Measurements from ENCODE around the gene RGS6.

RGS6 gene

DNA sequence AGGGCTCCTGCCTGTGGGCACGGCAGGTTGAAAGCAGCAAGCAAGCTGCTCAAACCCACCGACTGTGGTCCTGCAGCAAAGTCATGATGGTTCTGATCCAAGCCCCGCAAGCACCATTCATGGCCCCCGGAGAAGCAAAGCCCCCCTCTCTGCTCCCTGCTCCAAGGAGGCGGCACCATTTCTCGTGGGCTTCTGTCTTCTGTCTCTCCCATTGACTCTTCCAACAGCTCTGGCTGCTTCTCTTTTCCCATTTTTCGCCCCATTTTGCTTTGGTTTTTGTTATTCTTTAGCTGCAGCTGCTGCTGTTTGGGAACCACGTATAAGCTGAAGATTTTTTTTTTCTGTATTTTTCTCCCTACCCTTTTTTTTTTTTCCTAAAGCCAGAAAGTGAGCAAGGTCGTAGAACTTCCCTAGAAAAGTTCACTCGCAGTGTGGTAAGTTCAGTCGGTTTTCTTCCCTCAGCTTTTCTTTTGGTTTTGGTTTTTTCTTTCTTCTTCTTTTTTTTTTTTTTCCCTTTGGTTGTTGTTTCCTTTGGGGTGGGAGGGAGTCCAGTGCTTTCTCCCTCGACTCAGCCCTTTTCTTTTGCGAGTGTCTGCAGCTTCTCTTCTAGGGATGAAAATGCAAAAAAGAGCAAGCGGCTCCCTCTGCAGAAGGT, 607.6 kb downstream of the RGS6 start:
- no peak for DNase-seq

GRCh38 chr14:72540836-72541235, 608.6 kb downstream of the RGS6 start:
- DNase-seq, result no peak

- DNase-seq, result no peak
Measured at GRCh38 chr14:72541546-72541945, 609.3 kb downstream of the RGS6 start.

- DNase-seq, result no peak
Measured at GRCh38 chr14:72543341-72543740, 611.1 kb downstream of the RGS6 start.

- no peak for DNase-seq
Measured at GRCh38 chr14:72544615-72545387, 612.6 kb downstream of the RGS6 start.

GRCh38 chr14:72545411-72546311, 613.4 kb downstream of the RGS6 start:
- no peak for DNase-seq

GRCh38 chr14:72546344-72547016, 614.3 kb downstream of the RGS6 start:
- no peak for DNase-seq

- no peak for DNase-seq
Measured at GRCh38 chr14:72547999-72548398, 615.8 kb downstream of the RGS6 start.

GRCh38 chr14:72549026-72549425, 616.8 kb downstream of the RGS6 start:
- no peak for DNase-seq

GRCh38 chr14:72549854-72550253, 617.6 kb downstream of the RGS6 start:
- DNase-seq, result no peak

DNA sequence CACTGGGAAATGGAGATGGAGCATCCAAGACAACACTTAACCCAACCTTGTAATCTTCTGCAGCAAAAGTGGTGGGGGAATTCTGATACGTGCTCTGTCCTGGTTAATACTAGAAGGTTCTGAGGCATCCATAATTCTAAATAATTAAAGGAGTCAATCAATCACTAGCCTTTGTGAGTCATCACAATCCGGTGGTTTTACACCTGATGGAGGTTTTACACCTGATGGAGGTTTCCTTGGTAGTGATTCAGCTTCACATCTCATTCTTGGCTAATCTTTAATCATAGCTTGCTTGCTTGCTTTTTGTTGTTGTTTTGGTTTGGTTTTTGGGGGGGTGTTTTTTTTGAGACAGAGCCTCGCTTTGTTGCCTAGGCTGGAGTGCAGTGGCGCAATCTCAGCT, 618.3 kb downstream of the RGS6 start:
- no peak for DNase-seq

GRCh38 chr14:72552236-72552635, 620.0 kb downstream of the RGS6 start:
- DNase-seq, result no peak

DNA sequence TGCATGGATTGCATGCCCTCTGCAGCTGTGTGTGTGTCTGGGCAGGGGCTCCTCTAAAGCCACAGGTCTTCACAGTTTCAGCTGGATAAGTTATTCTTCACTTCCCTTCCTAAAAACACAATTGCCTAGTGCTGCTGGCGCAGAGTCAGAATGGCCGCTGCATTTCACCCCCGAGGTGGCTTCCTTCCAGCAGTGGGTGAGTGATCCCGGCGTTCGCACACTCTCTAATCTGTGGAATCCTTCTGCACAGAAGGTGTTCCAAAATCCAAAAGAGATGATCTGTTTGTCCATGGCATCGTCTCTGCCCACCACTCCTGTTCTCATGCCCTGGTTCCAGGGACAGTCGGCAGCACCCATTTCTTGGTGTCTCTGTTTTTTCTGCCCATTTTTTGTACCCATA, 620.9 kb downstream of the RGS6 start:
- no peak for DNase-seq

DNA sequence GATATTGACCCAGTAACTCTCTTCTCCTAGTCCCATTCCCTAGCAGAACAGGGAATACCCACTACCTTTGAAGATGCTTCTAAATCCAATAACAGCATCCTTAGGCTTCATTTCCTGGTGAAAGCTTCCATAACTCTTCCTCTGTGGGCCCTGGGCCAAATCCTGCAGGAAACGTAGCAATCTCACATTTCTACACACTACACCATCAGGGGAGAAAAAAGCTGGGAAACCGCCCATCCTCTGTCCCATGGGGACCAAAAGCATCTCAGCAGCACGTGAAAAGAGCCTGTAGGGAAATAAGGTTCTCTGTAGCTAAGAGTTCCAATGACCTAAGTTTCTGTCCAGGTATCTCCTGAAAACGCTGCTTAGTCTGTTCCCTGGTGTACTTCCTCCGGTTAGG, 621.4 kb downstream of the RGS6 start:
- no peak for DNase-seq

GRCh38 chr14:72554401-72554800, 622.2 kb downstream of the RGS6 start:
- no peak for DNase-seq

DNA sequence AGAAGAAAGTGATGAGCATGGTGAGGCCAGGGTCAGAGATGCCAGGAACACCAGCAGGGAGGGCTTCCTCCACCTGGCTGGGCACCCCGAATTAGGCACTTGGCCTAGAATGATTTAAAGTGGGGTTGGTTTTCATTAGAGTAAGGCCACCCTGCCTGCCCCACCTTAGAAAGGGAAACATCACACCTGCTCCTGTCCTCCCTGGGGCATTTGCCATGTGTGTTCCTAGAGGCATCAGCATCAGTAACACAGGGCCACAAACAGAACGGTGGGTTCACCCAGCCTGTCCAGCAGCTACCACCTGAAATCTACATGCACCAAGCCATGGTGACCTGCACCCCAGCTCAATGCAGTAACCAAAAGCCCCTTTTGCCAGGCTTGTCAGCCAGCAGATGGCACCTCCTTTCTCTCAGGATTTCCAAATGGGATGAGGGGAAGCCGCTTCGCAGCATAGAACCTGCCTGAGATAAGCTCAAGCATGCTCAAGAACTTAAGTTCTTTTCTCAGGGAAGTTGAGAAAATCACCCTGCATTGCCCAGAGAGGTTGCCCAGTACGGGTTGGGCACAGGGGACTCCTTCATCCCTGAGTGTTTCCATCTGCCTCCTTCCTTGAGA, 622.9 kb downstream of the RGS6 start:
- no peak for DNase-seq

- no peak for DNase-seq
Measured at GRCh38 chr14:72555609-72556000, 623.4 kb downstream of the RGS6 start.

DNA sequence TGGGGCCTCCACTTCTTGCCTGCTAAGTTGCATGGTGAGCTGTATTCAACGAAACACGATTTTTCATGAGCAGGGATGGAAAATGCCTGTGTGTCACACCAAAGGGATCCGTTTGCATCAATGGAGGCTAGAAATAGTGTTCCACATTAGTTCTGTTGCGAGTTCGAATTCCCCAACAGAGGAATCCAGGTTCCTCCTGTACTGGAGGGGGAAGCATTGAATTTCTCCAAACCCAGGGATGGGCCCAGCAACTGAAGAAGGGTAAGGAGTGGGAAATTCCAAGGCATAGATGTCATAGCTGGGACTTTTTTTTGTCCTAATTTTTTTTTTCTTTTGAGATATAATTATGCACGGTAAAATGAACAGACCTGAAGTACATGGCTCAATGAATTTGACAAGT, 625.4 kb downstream of the RGS6 start:
- no peak for DNase-seq

DNA sequence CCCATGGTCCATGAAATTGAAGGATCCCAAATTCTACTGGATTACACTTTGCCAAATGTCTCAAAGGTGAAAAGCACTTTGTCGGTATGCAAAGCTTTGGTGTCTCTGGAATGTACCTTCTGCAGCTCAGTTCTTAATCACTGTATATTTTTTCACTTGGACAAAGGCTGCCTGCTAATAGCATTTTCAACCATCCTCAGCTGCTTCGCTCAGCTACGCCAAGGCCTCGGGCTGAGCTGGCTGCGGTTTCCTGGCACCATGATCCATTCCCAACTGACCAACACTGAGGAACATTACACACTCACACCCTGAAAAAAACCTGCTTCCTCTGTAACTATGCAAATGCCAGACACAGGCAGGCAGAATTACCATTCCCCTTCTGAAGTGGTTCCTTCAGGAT, 626.5 kb downstream of the RGS6 start:
- no peak for DNase-seq

DNA sequence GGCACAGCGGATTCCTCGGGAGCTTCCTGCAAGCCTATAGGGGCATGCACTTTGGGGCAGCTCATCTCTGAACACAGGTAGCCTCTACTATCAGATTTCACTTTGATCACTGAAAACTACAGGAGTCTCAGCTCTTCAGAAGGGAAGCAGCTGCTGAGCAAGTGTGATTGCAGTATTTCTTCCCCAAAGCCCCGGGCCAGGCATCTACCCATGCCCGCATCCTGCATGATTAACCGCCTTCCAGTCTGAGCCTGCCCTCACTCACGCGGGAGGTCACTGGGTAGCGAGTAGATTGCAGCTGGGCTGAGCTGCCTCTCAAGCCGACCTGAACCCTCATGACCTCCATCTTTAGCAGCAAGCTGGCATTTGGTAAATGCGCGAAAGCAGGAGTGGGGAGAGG, 627.0 kb downstream of the RGS6 start:
- DNase-seq, result no peak

DNA sequence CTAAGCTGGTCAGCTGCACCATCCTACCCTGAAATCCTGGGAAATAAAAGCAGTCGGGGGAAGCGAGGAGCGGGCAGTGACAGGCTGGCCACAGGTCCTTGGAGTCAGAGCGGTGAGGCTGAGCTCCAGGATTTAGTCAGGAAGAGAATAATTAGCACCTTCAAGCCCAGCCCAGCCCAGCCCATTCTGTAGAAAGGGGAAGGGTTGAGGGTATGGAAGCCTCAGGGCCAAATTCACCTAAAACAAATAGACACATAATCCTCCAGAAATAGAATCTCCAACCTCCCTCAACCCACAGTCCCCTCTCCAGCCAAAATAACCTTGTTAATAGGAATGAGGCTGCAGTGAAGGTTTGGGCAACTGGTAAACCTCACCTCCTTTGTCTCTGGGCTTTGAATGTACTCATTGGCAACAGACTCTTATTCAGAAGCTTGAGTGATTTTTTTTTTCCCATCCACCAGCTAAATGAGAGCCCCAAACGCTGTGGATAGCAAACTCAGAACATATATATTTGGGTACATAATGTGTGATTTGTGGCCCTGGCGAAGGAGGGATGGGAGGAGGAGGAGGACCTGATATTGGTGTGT, 627.5 kb downstream of the RGS6 start:
- DNase-seq, result no peak

GRCh38 chr14:72560331-72560730, 628.1 kb downstream of the RGS6 start:
- DNase-seq, result no peak

Measured in NCI-H446 treated with DMSO at 0.1 percent for 48 hours (cell line).